Effector CD4-positive, alpha-beta T cell (primary cell): ENCODE measurements around the gene UBE2E2.
"Not testable (repeated sequence)": the region's sequence is repeated elsewhere in the genome, so short reads cannot be mapped to it uniquely, and the experiment has no call there.

Source experiments
- DNase-seq: peaks from one replicate; pipeline ENCODE4 v3.0.0-alpha.2; 2020
- total RNA-seq: gene quantifications from one replicate; lab custom pipeline; 2026; lab: John Stamatoyannopoulos, UW

Gene UBE2E2
- total RNA-seq, result 2.8 reads per million, percentile 9 among the genes with 10 or more reads in this experiment

GRCh38 chr3:23202921-23203707 lies at the start of gene UBE2E2:
Gene UBE2E2, plus strand, starts transcription at chr3:23203327.
- peak; percentile 7 for DNase-seq

DNA sequence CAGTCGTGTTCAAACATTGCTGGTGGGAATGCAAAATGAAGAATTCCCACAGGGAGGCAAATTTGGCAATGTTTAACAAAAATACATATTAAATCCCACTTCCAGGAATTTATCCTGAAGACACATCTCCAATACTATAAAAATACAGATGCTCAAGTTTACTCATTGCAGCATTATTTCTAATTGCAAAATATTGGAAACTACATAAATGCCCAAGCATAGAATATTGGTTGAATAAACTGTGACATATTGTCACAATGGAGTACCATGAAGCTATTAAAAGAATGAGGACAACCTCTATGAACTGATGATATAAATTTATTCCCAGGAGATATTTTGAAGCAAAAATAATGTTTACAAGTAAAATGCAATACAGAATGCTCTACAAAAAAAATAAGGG lies 49.7 kb upstream of the UBE2E2 start:
- no peak for DNase-seq

DNA sequence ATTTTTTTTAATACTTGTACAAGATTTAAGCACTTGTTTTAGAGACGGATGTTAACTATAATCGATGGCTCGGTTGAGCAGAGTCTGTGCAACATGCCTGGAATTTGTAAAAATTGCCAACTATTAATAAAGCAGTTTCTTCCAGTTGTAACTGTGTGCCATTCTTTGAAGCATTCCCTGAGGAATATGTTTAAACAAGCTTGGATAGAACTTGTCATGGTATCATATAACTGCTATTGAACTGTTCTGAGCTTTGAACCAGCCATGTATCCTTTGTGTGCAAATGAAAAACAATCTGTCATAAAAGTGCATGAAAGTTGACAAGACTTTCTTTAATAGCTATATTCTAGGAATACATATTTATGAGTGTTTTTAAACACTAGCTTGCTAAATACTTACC lies 45.8 kb upstream of the UBE2E2 start:
- no peak for DNase-seq

- no peak for DNase-seq
These were observed 43.2 kb upstream of the UBE2E2 start for GRCh38 chr3:23159929-23160328.

DNA sequence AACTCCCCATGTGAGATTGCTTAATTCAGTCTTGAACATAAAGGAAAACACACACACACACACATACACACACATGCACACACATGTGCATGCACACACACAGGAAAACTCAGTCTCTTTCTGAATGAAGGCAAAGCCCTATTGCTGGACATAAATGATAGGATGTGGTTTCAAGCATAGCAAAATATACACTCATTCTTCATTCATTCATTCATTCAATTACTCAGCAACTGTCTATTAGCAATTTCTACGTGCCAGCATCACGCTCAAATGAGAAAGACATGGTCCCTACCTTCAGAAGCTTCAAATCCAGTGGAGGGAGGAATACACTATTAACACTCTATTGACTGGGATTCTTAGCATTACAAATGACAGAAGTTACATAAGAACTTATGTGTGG lies 41.8 kb upstream of the UBE2E2 start:
- DNase-seq, result no peak

DNA sequence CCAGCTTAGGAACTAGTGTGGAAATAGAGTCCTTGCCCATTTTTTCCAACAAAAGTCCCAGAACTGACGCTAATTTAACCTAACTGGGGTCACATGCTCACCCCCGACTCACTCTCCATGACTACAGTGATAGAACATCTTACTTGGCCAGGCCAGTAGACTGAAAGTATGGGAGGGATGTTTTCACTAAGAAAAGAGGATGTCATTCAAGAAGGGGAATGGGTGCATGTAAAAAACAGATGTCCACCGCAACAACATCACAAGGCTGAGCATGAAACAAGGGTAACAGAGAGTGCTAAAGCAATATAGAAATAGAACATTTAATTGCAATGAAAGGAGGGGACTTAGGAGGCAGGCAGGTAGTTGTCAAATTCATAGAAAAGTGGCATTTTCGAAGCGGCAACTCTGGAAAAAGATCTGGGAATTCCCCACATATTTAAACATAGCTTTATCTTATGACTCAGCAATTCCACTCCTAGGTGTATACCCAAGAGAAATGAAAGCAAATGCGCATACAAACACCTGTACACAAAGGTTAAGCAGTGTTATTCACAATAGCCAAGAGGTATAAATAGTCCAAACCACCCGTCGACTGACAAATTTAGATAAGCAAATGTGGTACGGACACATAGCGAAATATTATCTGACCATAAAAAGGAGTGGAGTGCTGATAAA lies 41.1 kb upstream of the UBE2E2 start:
- no peak for DNase-seq

DNA sequence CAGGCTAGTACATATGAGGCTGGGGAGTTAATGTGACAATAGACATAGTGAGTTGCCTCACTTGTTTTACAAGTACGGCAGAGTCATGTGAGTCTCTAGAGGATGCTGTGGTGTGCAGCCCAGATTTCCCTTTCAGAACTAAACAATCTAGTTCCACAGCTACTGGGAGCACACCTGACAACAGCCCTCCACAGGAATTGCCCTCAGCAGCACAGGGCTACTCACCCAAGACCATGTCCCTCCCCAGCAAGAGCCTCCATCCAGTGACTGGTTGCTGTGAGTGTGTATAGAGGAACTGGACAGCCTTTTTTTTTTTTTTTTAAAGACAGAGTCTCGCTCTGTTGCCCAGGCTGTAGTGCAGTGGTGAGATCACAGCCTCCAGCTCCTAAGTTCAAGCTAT lies 40.2 kb upstream of the UBE2E2 start:
- no peak for DNase-seq

DNA sequence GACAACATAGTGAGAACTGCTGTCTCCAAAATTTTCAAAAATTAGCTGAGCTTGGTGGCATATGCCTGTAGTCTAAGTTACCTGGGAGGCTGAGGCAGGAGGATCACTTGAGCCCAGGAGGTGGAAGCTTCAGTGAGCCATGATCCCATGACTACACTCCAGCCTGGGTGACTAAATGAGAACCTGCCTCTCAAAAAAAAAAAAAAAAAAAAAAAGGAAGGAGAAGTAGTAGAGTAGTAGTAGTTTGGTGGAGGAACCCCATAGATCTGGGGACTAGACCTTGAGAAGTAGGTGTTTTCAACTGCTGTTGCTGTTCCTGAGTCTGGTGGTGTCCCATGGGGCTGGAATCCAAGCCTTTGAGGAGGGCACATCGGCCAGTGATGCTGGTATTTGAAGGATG lies 38.4 kb upstream of the UBE2E2 start:
- DNase-seq, result no peak

DNA sequence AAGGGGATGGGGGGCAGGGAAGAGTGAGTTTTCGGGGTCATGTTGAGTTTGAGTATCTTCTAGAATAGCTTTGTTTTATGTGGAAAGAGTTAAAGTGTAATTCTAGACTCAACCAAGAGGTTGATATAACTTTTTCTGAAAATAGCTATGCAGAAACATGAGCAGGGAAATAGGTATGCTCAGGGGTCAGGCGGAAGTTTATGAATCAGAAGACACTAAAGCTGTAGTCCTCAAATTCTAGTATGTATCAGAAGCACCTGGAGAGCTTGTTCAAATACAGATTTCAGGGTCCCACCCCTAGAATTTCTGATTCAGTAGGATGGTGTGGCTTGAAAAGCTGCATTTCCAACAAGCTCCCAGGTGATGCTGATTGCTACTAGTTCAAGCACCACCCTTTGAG lies 37.6 kb upstream of the UBE2E2 start:
- DNase-seq, result no peak

DNA sequence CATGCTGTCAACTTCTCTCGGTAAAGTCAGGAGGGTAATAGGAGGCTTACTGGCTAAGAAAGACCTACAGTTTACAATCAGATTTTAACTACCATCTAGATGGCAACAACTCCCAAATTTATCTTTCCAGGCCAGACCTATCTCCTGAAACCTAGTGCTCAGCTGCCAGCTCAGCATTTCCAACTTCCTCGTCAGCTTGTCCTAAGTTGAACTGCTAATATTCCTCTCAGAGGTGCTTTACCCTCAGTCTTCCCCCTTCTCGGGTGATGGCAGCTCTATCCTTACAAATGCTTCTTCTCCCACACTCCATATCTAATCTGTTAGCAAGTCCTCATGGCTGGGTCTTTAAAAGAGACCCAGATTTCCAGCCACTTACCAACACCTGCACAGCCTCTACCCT lies 36.9 kb upstream of the UBE2E2 start:
- no peak for DNase-seq

- DNase-seq, result no peak
These were observed 36.3 kb upstream of the UBE2E2 start for GRCh38 chr3:23166845-23167244.

DNA sequence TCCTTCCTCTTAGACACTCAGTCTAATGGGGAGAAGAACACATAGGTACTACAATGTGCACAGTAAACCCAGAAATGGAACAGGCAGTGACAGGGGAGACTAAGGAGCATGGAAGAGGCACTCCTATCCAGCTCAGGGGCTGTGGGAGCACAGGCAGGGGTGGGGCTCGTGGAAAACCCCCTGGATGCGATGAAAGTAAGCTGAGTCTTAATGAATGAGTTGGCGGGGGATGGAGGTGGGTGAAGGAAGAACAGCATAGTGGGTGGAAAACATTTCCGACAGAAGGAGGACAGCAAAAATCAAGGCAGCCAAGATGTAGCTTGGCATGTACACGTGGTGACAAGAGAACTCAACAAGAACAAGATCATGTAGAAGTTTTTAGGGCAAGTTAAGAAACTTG lies 33.6 kb upstream of the UBE2E2 start:
- no peak for DNase-seq

DNA sequence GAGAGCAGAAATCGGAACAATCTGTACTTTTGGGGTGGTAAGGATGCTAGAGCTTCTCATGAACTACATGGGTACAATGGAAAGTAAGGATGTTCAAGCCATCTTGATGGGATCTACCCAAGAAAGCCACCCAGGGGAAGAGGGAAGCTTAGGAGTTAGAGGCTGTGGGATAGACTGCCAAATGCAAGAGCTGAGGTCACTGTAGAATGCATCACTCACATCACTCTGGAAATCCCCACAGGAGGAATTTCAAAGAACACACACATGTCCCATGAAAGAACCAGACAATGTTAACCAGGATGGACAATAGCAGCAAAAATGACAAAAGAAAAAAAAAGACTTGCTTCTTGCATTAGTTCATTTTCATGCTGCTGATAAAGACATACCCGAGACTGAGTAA lies 32.8 kb upstream of the UBE2E2 start:
- DNase-seq, result no peak

GRCh38 chr3:23172059-23172458 lies 31.1 kb upstream of the UBE2E2 start:
- DNase-seq, result no peak

DNA sequence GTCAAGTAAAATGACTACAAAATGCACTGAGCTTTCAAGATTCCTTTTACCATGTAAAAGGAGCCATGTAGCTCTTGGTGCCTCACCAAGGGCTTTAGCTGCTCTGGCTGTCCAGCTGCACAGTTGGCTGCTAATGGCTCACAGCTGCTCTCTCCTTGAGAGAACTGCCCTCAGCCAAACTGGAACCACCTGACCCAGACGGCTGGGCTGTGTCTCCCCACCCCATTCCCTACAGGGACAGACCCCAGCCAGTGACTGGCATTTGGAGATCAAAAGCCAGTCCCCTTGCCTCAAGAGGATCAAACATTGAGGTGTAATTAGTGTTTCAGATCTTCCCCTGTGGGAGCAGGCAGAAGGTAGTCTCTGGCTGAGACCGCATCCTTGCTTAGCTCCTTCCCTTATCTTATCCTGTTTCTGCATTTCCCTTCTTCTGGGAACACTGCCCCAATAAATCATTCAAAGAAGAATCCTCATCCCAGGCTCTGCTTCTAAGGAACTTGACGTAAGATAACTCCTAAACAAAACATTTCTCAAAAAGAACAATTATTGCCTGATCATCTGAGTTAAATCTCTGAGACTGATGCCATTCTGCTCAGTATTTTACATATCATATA lies 28.6 kb upstream of the UBE2E2 start:
- no peak for DNase-seq

DNA sequence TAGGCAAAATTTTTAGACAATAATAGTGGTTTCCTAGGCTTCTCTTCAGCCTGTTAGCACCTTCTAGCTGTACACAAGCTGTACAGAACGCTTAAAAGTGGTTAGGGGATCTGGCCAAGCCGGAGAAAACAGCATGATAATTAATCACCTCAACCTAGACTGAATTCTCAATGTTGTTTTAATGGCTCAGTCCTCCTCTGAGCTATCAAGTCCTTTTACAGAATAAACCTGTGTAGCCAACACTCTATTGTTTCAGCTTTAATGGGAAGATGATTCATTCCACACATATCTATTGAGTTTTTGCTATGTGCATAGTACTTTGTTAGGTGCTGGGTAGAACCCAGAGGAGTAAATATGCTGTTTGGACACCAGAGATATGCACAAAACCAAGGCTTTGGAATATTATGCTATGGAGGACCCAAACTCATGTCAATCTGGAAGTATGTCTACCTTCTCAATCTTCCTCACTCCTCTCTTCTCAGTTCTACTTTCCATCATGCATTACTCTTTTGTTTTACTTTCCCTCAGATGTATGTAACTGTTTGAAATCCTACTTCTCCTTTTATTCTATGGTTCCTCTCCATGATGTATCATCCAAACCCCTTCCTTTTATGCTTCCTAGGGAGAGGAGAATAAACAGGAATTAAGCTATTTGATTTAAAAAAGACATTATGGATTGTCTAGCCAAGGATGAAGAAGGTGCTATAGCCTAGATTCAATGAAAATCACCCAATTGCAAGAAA lies 27.6 kb upstream of the UBE2E2 start:
- DNase-seq, result no peak

DNA sequence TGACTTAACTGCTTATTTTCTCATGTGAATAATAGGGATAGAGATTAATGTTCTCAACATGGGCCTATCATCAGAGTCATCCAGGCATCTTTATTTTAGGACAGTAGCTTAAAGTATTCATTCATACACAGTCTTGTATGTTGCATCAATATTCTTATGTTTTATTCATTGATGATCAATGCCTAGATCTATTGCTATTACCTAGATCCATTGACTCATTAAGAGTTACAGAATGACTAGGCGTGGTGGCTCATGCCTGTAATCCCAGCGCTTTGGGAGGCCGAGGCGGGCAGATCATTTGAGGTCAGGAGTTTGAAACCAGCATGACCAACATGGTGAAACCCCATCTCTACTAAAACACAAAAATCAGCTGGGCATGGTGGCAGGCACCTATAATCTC lies 26.3 kb upstream of the UBE2E2 start:
- DNase-seq, result not testable (repeated sequence)

DNA sequence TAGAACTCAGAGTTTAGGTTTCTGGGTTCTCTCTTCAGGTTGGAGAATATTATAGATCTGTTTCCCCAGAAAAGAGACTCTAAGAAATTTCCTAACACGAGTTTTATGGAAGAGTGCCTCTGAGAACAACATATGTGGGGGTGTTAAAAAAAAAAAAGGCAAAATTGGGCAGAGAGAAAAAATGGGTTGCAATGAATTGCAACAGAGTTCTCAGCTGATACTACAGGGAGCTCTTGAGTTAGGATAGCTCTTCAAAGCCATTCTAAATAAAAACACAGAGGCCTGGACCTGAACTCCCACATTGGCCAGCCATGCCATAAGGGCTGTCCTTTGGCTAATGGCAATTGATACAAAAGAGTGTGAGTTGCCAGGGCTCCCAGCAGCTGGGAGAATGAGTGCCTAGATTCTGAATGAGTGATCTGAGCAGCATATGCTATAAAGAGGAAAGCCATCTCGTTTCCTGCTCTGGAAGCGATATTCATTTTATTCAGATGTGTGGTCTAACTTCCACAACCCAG lies 20.1 kb upstream of the UBE2E2 start:
- no peak for DNase-seq

DNA sequence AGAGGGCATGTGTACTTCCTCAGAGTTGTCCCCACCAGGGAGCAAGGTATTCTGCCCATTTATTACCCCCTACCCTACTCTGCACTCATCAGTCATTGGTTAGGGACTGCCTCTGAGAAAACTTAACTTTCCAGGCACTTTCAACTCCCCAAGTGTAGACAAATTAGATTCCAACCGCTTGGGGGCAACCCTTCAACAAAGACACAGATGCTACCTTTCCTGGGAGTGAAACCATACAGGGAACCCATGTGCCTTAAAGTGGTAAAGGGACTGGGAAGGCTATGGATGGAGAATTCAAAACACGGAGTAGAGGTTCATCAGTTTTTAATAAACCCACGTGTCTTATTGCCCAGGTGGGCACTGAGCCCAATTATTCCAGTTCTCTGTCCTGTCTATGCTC lies 19.4 kb upstream of the UBE2E2 start:
- DNase-seq, result no peak

GRCh38 chr3:23185861-23186260 lies 17.3 kb upstream of the UBE2E2 start:
- no peak for DNase-seq

DNA sequence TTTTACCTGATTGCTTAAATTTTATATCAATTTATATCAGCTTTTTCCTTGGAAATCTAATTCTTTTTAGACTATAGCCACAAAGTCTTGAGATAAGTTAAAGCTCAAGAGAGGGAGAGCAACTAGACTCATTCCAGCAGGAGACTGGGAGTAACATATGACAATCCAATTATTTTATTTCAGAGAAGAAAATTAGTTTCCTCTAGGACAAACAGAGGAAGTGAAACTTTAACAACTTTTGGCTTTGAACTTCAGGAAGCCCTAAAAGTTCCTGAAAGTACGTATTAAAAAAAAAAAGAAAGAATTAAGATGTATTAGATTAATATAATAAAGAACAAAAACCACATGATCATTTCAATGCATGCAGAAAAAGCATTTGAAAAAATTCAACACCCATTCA lies 13.9 kb upstream of the UBE2E2 start:
- DNase-seq, result no peak

GRCh38 chr3:23192816-23193215 lies 10.3 kb upstream of the UBE2E2 start:
- DNase-seq, result no peak

GRCh38 chr3:23193831-23194230 lies 9.3 kb upstream of the UBE2E2 start:
- DNase-seq, result no peak
